Mucosa of descending colon (tissue), 3 donors: Measurements from ENCODE around the gene NF1. TPM values are rescaled to one million over a fixed set of nuclear protein-coding genes. Genes with fewer than 3 reads are reported as not detected.

Source experiments
- ATAC-seq: fragments of 200-7000 bp; cut with Tn5 transposase; one replicate; pipeline ENCODE4 v1.9.1; 2020; ENCODE audit warnings: mild to moderate bottlenecking, moderate library complexity
- DNase-seq, 3 donors: peaks; one replicate each; pipeline ENCODE4 v3.0.0-alpha.2; 2020
- H3K36me3 ChIP-seq: fragments of 200-600 bp; one replicate; pipeline ENCODE4 v1.8.0; 2021; ENCODE audit warnings: low read depth, mild to moderate bottlenecking
- H3K4me1 ChIP-seq: fragments of 200-600 bp; one replicate; pipeline ENCODE4 v1.8.0; 2021; ENCODE audit warnings: low read depth, mild to moderate bottlenecking
- H3K4me3 ChIP-seq: fragments of 200-600 bp; one replicate; pipeline ENCODE4 v1.8.0; 2021; ENCODE audit warnings: mild to moderate bottlenecking
- H3K9me3 ChIP-seq: fragments of 200-600 bp; one replicate; pipeline ENCODE4 v1.8.0; 2021; ENCODE audit warnings: mild to moderate bottlenecking
- intact Hi-C, 2 donors: fragments of 100-400 bp; cut with DNase I in 1 of 2; cut with micrococcal nuclease in 1 of 2; formaldehyde crosslinking; loops; one replicate each; pipeline versions ENCODE4 v1.11.0 to v1.11.1; 2022; cut with DNase I, micrococcal nuclease
- total RNA-seq, 3 donors: library from RNA; stranded (reverse); fragmentation: NEBNext Ultra II Directional in 2 of 3; extraction: Animal tissue kit (Norgen Biotek cat#: 25700) in 2 of 3; gene quantifications; one replicate each; pipeline versions ENCODE4 v1.2.1 to v1.2.4, GENCODE V29; 2021 to 2023
- TF ChIP-seq, protein P1 (sequence below): fragments of 200-600 bp; IDR thresholded peaks from one replicate; pipeline ENCODE4 v1.8.0; 2022; ENCODE audit warnings: antibody characterized with exemption, mild to moderate bottlenecking
- donor health status: DM: no; HTN: no; CAD: no; lungs with moderate emphysema.
- donor health status: DM: no; HTN: no; CAD: no.
- donor health status: DM: no; HTN: yes; CAD: no.

The NF1 gene
- total RNA-seq, 3 donors from 2014 or later: 51.9 to 67.6 (median 52.4) TPM

DNA sequence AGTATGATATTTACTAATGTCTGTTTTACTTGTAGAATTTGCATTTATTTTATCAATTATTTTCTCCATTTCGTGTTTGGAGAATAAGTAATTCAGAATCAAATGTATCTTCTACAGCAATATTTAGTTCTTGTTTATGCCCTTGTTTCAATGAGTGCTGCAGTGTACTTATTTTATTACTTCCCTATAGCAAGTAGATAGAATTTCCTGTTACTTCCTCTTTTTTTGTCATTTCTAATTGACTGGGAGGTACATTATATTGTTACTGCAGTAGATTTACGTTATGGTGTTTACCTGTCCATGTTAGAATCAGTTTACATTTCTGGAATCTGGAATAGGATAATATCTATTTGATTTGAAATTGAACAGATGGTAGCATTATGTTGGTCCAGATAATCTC lies 131.1 kb downstream of the NF1 start:
- TF ChIP-seq, protein P1, sequence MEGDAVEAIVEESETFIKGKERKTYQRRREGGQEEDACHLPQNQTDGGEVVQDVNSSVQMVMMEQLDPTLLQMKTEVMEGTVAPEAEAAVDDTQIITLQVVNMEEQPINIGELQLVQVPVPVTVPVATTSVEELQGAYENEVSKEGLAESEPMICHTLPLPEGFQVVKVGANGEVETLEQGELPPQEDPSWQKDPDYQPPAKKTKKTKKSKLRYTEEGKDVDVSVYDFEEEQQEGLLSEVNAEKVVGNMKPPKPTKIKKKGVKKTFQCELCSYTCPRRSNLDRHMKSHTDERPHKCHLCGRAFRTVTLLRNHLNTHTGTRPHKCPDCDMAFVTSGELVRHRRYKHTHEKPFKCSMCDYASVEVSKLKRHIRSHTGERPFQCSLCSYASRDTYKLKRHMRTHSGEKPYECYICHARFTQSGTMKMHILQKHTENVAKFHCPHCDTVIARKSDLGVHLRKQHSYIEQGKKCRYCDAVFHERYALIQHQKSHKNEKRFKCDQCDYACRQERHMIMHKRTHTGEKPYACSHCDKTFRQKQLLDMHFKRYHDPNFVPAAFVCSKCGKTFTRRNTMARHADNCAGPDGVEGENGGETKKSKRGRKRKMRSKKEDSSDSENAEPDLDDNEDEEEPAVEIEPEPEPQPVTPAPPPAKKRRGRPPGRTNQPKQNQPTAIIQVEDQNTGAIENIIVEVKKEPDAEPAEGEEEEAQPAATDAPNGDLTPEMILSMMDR: no peak
- Histone ChIP-seq H3K4me3 (no peak overlapping the region), H3K36me3 (no peaks in the 10 kb centered on the region), H3K9me3 (no peaks in the 10 kb centered on the region), H3K4me1 (no peaks in the 10 kb centered on the region)
- intact Hi-C loops: no loop called here
- ATAC-seq (no peak), DNase-seq (no peak)

DNA sequence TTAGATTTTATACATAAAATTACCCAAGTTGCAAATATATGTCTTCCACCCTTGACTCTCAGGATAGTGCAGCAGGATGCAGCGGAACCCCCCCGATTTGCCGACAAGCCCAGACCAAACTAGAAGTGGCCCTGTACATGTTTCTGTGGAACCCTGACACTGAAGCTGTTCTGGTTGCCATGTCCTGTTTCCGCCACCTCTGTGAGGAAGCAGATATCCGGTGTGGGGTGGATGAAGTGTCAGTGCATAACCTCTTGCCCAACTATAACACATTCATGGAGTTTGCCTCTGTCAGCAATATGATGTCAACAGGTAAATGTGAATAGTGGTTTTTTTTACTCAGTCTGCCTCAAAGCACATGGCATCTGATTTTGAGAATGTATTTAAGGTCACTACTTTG lies 131.6 kb downstream of the NF1 start:
- H3K9me3 ChIP-seq: no peaks in the 10 kb centered on the region
- ATAC-seq (no peak), DNase-seq (no peak)
- H3K4me3 ChIP-seq: no peak overlapping the region
- TF ChIP-seq, protein P1: no peak
- intact Hi-C loops: no loop called here
- no peaks in the 10 kb centered on the region for H3K4me1 ChIP-seq
- H3K36me3 ChIP-seq: no peaks in the 10 kb centered on the region

DNA sequence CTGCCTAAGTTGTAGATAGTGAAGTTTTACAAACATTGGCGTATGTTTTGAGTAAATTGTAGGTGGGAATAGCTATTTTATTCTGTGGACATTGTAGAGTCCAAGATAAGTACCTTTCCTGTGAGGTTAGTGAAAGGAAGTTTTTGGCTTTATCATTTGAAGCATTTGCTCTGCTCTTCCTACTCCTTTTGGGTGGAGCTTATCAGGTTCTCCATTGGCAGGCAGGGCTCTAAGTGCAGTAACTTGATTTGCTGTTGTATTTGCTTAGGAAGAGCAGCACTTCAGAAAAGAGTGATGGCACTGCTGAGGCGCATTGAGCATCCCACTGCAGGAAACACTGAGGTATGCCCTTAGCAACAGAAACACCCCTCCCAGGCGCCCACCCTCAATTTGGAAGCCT lies 132.2 kb downstream of the NF1 start:
- TF ChIP-seq, protein P1: no peak
- no peaks in the 10 kb centered on the region for H3K36me3 ChIP-seq

DNA sequence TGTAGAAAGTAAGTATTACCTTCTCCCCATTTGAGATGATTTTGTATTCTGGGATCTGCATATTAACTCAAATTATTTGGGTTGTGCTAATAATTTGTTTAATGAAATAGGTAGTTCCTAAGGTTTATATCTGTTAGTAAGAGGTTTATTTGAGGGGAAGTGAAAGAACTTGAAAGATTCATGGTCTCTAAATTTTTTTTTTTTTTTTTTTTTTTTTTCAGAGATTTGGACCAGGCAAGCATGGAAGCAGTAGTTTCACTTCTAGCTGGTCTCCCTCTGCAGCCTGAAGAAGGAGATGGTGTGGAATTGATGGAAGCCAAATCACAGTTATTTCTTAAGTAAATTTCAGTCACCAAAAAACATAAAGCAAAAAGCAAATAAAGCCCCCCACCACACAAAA lies 137.1 kb downstream of the NF1 start:
- ATAC-seq: no peak
- H3K36me3 ChIP-seq: no peaks in the 10 kb centered on the region
- intact Hi-C loops: no loop called here
- no peaks in the 10 kb centered on the region for H3K4me1 ChIP-seq
- no peaks in the 10 kb centered on the region for H3K9me3 ChIP-seq
- no peak for DNase-seq
- TF ChIP-seq, protein P1: no peak
- H3K4me3 ChIP-seq: no peak overlapping the region

More for the DNA sequence above, 132.2 kb downstream of the NF1 start:
- ATAC-seq: no peak
- Histone ChIP-seq H3K4me3 (no peak overlapping the region), H3K9me3 (no peaks in the 10 kb centered on the region), H3K4me1 (no peaks in the 10 kb centered on the region)
- DNase-seq: no peak
- intact Hi-C loops: no loop called here

DNA sequence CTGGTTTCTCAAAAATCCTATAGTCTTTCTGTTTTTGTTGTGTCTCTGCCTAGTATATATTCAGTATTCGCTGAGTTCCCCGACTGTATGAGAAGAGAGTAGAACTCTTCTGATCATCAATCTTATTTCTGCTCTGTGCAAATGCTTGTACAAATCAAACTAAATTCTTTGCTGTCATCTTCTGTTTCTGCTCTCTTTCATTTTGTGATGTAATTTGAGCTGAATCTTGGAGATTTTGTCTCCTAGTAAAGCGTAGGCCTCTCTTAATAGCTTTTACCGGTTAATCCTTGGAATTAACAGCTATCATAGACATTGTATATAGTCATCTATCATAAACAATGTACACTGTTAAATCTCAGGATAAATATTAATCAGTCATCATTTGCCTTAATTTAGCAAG lies 140.3 kb downstream of the NF1 start:
- H3K4me3 ChIP-seq: no peak overlapping the region
- TF ChIP-seq, protein P1: no peak
- DNase-seq (no peak), ATAC-seq (no peak)
- intact Hi-C loops: no loop called here
- no peaks in the 10 kb centered on the region for H3K9me3 ChIP-seq
- H3K36me3 ChIP-seq: no peaks in the 10 kb centered on the region
- no peaks in the 10 kb centered on the region for H3K4me1 ChIP-seq

DNA sequence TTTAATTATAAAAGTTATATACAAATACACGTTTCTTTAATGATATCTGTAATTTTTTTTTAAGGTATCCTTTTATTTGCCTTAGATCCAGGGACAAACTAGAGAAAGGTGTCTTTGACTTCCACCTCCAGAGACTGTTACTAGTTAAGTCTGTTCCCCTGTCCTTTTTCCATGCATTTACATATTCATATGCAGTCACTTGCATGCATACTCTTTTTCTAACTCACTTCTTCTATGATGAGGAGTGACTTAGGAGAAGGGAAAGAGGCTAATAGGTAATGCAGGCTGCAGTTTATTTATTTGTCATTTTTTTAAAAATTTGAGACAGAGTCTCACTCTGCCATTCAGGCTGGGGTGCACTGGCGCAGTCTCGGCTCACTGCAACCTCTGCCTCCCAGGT lies 141.4 kb downstream of the NF1 start:
- TF ChIP-seq, protein P1: no peak
- Histone ChIP-seq H3K9me3 (no peaks in the 10 kb centered on the region), H3K4me1 (no peaks in the 10 kb centered on the region), H3K36me3 (no peaks in the 10 kb centered on the region), H3K4me3 (no peak overlapping the region)
- ATAC-seq (no peak), DNase-seq (no peak)
- intact Hi-C loops: no loop called here
